Astrocyte of the spinal cord (primary cell): ENCODE results near the gene B4GALNT2.

Experiments
- DNase-seq: peaks from one replicate; pipeline ENCODE4 v3.0.0; 2011; ENCODE audit warnings: low read depth, low spot score
- H3K4me3 ChIP-seq: 2 replicates; pipeline ENCODE4 v1.5.1; 2011; ENCODE audit warnings: low read depth, mild to moderate bottlenecking, low read length, moderate library complexity
- in situ Hi-C: cut with HindIII; loops from 2 replicates; pipeline ENCODE4 v1.10.0; 2017; ENCODE audit warnings: low sequenced_read_pairs
- TF ChIP-seq, protein P1 (sequence below): IDR thresholded peaks from 2 replicates; pipeline ENCODE4 v1.5.1; 2012; ENCODE audit warnings: low read depth, mild to moderate bottlenecking, low read length, inconsistent platforms

B4GALNT2 gene

DNA sequence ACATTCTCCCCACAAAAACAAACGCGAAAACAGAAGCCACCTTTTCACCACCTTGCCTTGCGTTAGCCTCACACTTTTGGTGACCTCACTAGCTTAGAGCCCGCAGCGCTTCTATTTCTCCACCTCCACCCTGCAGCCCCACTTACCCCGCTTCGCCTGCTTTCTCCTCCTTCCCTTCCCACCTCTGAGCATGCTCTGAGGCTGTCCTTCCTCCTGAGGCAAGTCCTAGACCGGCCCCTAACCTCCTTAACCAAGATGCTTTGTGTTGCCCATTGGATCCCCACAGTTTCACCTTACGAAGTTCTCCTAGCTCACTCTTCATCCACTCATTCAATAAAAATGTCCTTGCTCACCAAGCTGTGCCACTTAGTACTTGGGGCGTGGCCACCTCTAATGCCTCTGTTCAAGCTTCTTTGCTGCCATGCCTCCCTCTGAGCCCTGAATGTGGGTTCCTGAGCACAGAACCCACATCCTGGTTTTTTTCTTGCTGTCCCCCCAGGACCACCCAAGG is 76.5 kb downstream of the B4GALNT2 start:
- in situ Hi-C loops: no loop called here
- H3K4me3 ChIP-seq: no peak overlapping the region
- TF ChIP-seq, protein P1, sequence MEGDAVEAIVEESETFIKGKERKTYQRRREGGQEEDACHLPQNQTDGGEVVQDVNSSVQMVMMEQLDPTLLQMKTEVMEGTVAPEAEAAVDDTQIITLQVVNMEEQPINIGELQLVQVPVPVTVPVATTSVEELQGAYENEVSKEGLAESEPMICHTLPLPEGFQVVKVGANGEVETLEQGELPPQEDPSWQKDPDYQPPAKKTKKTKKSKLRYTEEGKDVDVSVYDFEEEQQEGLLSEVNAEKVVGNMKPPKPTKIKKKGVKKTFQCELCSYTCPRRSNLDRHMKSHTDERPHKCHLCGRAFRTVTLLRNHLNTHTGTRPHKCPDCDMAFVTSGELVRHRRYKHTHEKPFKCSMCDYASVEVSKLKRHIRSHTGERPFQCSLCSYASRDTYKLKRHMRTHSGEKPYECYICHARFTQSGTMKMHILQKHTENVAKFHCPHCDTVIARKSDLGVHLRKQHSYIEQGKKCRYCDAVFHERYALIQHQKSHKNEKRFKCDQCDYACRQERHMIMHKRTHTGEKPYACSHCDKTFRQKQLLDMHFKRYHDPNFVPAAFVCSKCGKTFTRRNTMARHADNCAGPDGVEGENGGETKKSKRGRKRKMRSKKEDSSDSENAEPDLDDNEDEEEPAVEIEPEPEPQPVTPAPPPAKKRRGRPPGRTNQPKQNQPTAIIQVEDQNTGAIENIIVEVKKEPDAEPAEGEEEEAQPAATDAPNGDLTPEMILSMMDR: no peak
- DNase-seq: no peak

DNA sequence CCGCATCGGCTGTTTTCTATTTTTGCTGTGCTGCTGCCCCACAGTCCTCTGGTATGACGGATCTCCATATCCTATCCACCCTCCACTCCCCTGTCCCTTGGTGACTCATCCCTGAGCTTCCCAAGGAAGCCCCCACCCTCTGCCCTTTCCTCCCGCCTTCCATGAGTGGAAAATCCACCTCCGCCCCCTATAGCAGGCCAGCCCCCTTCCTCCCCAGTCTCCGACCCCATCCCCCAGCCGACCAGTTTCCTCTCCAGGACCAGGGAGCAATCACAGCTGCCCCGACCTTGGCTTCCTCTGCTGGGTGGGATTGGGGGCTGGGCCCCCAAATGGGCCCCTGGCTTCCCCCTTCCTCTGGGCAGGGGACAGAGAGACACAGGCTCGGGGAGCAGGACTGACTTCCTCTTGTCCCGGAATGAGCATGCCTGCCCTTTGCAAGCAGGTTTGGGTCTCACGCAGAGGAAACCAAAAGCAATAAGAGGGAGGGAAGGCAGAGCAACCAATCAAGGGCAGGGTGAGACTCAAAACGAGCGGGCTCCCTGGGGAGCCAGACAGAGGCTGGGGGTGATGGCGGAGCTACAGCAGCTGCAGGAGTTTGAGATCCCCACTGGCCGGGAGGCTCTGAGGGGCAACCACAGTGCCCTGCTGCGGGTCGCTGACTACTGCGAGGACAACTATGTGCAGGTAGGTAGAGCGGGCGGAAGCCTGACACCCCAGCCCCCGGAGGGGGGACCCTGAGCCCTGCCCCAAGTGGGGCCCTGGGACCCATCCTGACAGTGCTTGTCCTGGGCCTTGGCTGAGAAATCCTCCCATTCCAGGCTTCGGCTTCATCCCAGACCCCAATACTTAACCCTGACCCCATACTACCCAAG is 77.8 kb downstream of the B4GALNT2 start, which contains the start of the genes ABI3 and GNGT2:
TSS of gene ABI3 (plus strand) at position 550 of the 872 bp plus-strand sequence. CDS start at position 568, 18 bp downstream.
TSS of gene GNGT2 (minus strand) at position 417 of the 872 bp plus-strand sequence. CDS start 3,152 bp downstream, outside the sequence.
- TF ChIP-seq, protein P1: no peak
- in situ Hi-C loops: no loop called here
- peak within 1 kb of the TSS; percentile 2 for H3K4me3 ChIP-seq
- DNase-seq: peak; percentile 33

DNA sequence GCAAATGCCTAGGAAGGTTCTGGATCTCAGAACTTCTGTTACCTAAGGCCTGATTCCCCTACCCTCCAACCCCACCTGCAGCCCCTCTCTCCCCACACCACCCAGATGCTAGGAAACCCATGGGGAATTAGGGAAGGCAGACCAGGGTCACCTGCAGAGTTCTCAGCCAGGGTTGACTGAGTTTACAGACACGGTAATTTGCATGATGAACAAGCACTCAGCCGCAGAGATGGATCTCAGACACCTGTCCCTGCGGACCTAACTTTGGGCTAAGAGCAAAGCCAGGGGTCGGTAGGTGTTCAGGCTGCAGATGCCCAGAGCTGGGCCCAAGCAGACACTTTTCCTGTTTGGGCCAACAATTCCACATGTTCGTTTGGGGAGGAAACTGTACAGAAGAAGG is 80.8 kb downstream of the B4GALNT2 start:
- TF ChIP-seq, protein P1: no peak
- no peak overlapping the region for H3K4me3 ChIP-seq
- in situ Hi-C loops: no loop called here
- no peak for DNase-seq

DNA sequence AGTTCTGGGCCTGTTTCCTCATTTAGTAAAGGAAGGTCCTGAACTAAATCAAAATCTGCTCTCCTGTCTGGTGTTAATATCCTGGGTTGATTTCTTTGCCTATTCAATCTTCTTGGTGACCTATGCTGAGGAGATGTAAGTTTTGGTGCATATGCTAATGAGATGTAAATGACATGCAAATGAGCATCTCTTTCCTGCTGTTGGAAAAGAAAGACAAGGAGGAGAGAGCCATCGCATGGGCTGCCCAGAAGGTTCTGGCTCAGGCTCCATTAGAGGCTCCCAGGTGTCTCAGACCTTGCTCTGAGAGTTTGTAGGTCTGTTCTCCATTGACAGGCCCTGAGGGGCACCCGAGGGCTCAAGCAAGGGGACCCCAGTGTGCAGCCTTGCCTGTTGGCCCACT is 81.3 kb downstream of the B4GALNT2 start:
- no peak for DNase-seq
- in situ Hi-C loops: no loop called here
- H3K4me3 ChIP-seq: no peak overlapping the region
- TF ChIP-seq, protein P1: no peak

DNA sequence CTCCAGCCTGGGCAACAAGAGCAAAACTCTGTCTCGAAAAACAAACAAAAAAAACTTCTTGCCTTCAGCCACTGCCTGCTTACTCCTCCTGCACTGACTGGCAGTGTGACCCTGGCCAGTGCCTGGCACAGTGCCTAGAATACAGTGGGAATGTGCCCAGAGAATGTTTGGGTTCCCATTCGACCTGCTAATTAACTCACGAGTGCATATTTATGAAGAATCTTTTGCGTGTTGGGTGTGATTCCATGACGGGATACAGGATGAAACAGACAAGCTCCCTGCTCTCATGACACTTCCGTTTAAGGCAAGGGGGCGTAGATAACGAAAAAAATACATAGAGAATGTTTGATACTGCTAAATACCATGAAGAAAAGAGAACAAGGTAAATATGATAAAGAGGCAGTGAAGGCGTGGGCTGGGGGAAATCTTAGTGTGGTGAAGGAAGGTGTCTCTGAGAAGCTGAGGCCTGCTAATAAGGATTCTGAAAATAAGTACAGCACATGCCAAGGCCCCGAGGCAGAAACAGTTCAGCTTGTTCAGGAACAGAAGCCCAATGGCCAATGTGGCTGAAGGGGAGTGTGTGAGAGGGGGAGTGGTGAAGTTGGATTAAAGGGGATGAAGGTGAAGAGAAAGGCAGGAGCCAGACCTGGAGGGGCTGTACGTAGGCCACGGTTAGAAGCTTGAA is 82.2 kb downstream of the B4GALNT2 start:
- no peak for DNase-seq
- in situ Hi-C loops: no loop called here
- TF ChIP-seq, protein P1: no peak
- no peak overlapping the region for H3K4me3 ChIP-seq

DNA sequence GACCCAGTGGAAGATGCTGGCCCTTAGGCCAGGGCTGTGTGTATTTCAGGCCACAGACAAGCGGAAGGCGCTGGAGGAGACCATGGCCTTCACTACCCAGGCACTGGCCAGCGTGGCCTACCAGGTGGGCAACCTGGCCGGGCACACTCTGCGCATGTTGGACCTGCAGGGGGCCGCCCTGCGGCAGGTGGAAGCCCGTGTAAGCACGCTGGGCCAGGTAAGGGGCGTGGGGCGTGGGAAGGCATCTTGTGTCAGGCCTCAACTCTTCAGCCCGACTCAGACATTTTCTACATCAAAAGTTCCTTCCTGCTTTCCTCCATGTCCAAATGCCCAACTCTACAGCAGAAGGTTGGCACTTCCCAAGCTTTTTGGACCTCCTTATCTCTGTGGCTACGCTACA is 83.9 kb downstream of the B4GALNT2 start:
- no peak overlapping the region for H3K4me3 ChIP-seq
- TF ChIP-seq, protein P1: no peak
- in situ Hi-C loops: no loop called here
- DNase-seq: no peak
